GM21737 (cell line): ENCODE measurements around the gene HPCAL1.
"Not testable (repeated sequence)": the region's sequence is repeated elsewhere in the genome, so short reads cannot be mapped to it uniquely, and the experiment has no call there.

Source experiments
- ATAC-seq: cut with Tn5 transposase; IDR thresholded peaks from one replicate; pipeline ENCODE4 v1.9.1; 2021; ENCODE audit warnings: mild to moderate bottlenecking, moderate library complexity; ENCODE audit not compliant: unreplicated experiment

HPCAL1 gene

GRCh38 chr2:10302479-10303180 is at the start of gene HPCAL1:
TSS of gene HPCAL1 (plus strand) at chr2:10302904. CDS start at chr2:10419758, 116,854 bp downstream.
- ATAC-seq, result peak; percentile 76

- ATAC-seq, result no peak
These were observed 48.9 kb upstream of the HPCAL1 start for GRCh38 chr2:10253596-10254372.

GRCh38 chr2:10254373-10255188 is 48.1 kb upstream of the HPCAL1 start:
- ATAC-seq, result no peak

- no peak for ATAC-seq
These were observed 47.3 kb upstream of the HPCAL1 start for GRCh38 chr2:10255189-10256030.

- ATAC-seq, result no peak
These were observed 46.6 kb upstream of the HPCAL1 start for GRCh38 chr2:10256031-10256514.

- ATAC-seq, result no peak
These were observed 46.1 kb upstream of the HPCAL1 start for GRCh38 chr2:10256515-10257031.

GRCh38 chr2:10257036-10257435 is 45.7 kb upstream of the HPCAL1 start:
- ATAC-seq, result no peak

- no peak for ATAC-seq
These were observed 45.1 kb upstream of the HPCAL1 start for GRCh38 chr2:10257500-10258147.

- ATAC-seq, result no peak
These were observed 44.4 kb upstream of the HPCAL1 start for GRCh38 chr2:10258326-10258725.

GRCh38 chr2:10258726-10259125 is 44.0 kb upstream of the HPCAL1 start:
- no peak for ATAC-seq

GRCh38 chr2:10260130-10260529 is 42.6 kb upstream of the HPCAL1 start:
- no peak for ATAC-seq

- not testable (repeated sequence) for ATAC-seq
These were observed 39.2 kb upstream of the HPCAL1 start for GRCh38 chr2:10263526-10263925.

- no peak for ATAC-seq
These were observed 38.0 kb upstream of the HPCAL1 start for GRCh38 chr2:10264506-10265328.

GRCh38 chr2:10265329-10266132 is 37.2 kb upstream of the HPCAL1 start:
- no peak for ATAC-seq

GRCh38 chr2:10266133-10266620 is 36.5 kb upstream of the HPCAL1 start:
- ATAC-seq, result no peak

GRCh38 chr2:10267036-10267435 is 35.7 kb upstream of the HPCAL1 start:
- no peak for ATAC-seq

GRCh38 chr2:10267551-10268465 is 34.9 kb upstream of the HPCAL1 start:
- ATAC-seq, result no peak
